ENCODE measurements around the gene FAM13C.

FAM13C gene

GRCh38 chr10:59258890-59259289 lies 103.5 kb downstream of the FAM13C start:
- TF ChIP-seq CTCF (IDR thresholded peaks at IDR 0.05; ENCODE audit: borderline replicate concordance, extremely low read depth, low read length, poor library complexity, severe bottlenecking) (no peak), EZH2 (IDR thresholded peaks at IDR 0.05; ENCODE audit: borderline replicate concordance, low read depth, low read length, severe bottlenecking) (no peak)
- Histone ChIP-seq H3K27ac (ENCODE audit: low read length) (no peak overlapping the region), H3K4me1 (ENCODE audit: insufficient read depth, low read length) (no peaks in the 10 kb centered on the region), H4K20me1 (ENCODE audit: insufficient read depth, low read length) (no peaks in the 10 kb centered on the region), H3K27me3 (ENCODE audit: insufficient read depth, low read length, poor library complexity) (no peaks in the 10 kb centered on the region), H3K9ac (ENCODE audit: low read depth, low read length) (no peak overlapping the region), H3K36me3 (ENCODE audit: insufficient read depth, low read length) (no peaks in the 10 kb centered on the region), H2AFZ (ENCODE audit: low read depth, low read length) (no peak overlapping the region), H3K4me3 (ENCODE audit: low read depth in 1 of 2, low read length in 2 of 2) (no peak overlapping the region), H3K4me2 (ENCODE audit: insufficient read depth, low read length) (no peak overlapping the region), H3K9me3 (ENCODE audit: insufficient read depth, low read length, severe bottlenecking) (no peaks in the 10 kb centered on the region), H3K79me2 (ENCODE audit: insufficient read depth, low read length) (no peaks in the 10 kb centered on the region)
- ATAC-seq (ENCODE audit: insufficient read depth, low read depth) (no peak), DNase-seq (no peak)

GRCh38 chr10:59257224-59257623 lies 105.1 kb downstream of the FAM13C start:
- H3K4me2 ChIP-seq (ENCODE audit: insufficient read depth, low read length) = no peak overlapping the region
- H3K27ac ChIP-seq (ENCODE audit: low read length) = no peak overlapping the region
- no peaks in the 10 kb centered on the region for H3K36me3 ChIP-seq (ENCODE audit: insufficient read depth, low read length)
- TF ChIP-seq CTCF (IDR thresholded peaks at IDR 0.05; ENCODE audit: borderline replicate concordance, extremely low read depth, low read length, poor library complexity, severe bottlenecking) (no peak), EZH2 (IDR thresholded peaks at IDR 0.05; ENCODE audit: borderline replicate concordance, low read depth, low read length, severe bottlenecking) (no peak)
- no peak for DNase-seq
- no peak overlapping the region for H2AFZ ChIP-seq (ENCODE audit: low read depth, low read length)
- H3K9ac ChIP-seq (ENCODE audit: low read depth, low read length) = no peak overlapping the region
- no peak for ATAC-seq (ENCODE audit: insufficient read depth, low read depth)
- H3K79me2 ChIP-seq (ENCODE audit: insufficient read depth, low read length) = no peaks in the 10 kb centered on the region
- H3K9me3 ChIP-seq (ENCODE audit: insufficient read depth, low read length, severe bottlenecking) = no peaks in the 10 kb centered on the region
- no peak overlapping the region for H3K4me3 ChIP-seq (ENCODE audit: low read depth in 1 of 2, low read length in 2 of 2)
- H4K20me1 ChIP-seq (ENCODE audit: insufficient read depth, low read length) = no peaks in the 10 kb centered on the region
- H3K27me3 ChIP-seq (ENCODE audit: insufficient read depth, low read length, poor library complexity) = no peaks in the 10 kb centered on the region
- no peaks in the 10 kb centered on the region for H3K4me1 ChIP-seq (ENCODE audit: insufficient read depth, low read length)

GRCh38 chr10:59255463-59255862 lies 106.9 kb downstream of the FAM13C start:
- Histone ChIP-seq H3K4me2 (ENCODE audit: insufficient read depth, low read length) (no peak overlapping the region), H3K27ac (ENCODE audit: low read length) (no peak overlapping the region), H3K4me1 (ENCODE audit: insufficient read depth, low read length) (no peaks in the 10 kb centered on the region), H4K20me1 (ENCODE audit: insufficient read depth, low read length) (no peaks in the 10 kb centered on the region), H3K27me3 (ENCODE audit: insufficient read depth, low read length, poor library complexity) (no peaks in the 10 kb centered on the region), H2AFZ (ENCODE audit: low read depth, low read length) (no peak overlapping the region), H3K79me2 (ENCODE audit: insufficient read depth, low read length) (no peaks in the 10 kb centered on the region), H3K4me3 (ENCODE audit: low read depth in 1 of 2, low read length in 2 of 2) (no peak overlapping the region), H3K9me3 (ENCODE audit: insufficient read depth, low read length, severe bottlenecking) (no peaks in the 10 kb centered on the region), H3K9ac (ENCODE audit: low read depth, low read length) (no peak overlapping the region), H3K36me3 (ENCODE audit: insufficient read depth, low read length) (no peaks in the 10 kb centered on the region)
- DNase-seq (no peak), ATAC-seq (ENCODE audit: insufficient read depth, low read depth) (no peak)
- TF ChIP-seq CTCF (IDR thresholded peaks at IDR 0.05; ENCODE audit: borderline replicate concordance, extremely low read depth, low read length, poor library complexity, severe bottlenecking) (no peak), EZH2 (IDR thresholded peaks at IDR 0.05; ENCODE audit: borderline replicate concordance, low read depth, low read length, severe bottlenecking) (no peak)

GRCh38 chr10:59252491-59252890 lies 109.9 kb downstream of the FAM13C start:
- no peaks in the 10 kb centered on the region for H3K9me3 ChIP-seq (ENCODE audit: insufficient read depth, low read length, severe bottlenecking)
- no peaks in the 10 kb centered on the region for H4K20me1 ChIP-seq (ENCODE audit: insufficient read depth, low read length)
- H3K4me3 ChIP-seq (ENCODE audit: low read depth in 1 of 2, low read length in 2 of 2) = no peak overlapping the region
- no peak overlapping the region for H3K9ac ChIP-seq (ENCODE audit: low read depth, low read length)
- H3K4me1 ChIP-seq (ENCODE audit: insufficient read depth, low read length) = no peaks in the 10 kb centered on the region
- TF ChIP-seq EZH2 (IDR thresholded peaks at IDR 0.05; ENCODE audit: borderline replicate concordance, low read depth, low read length, severe bottlenecking) (no peak), CTCF (IDR thresholded peaks at IDR 0.05; ENCODE audit: borderline replicate concordance, extremely low read depth, low read length, poor library complexity, severe bottlenecking) (no peak)
- no peaks in the 10 kb centered on the region for H3K27me3 ChIP-seq (ENCODE audit: insufficient read depth, low read length, poor library complexity)
- H3K36me3 ChIP-seq (ENCODE audit: insufficient read depth, low read length) = no peaks in the 10 kb centered on the region
- H3K27ac ChIP-seq (ENCODE audit: low read length) = no peak overlapping the region
- no peak overlapping the region for H2AFZ ChIP-seq (ENCODE audit: low read depth, low read length)
- no peaks in the 10 kb centered on the region for H3K79me2 ChIP-seq (ENCODE audit: insufficient read depth, low read length)
- no peak for DNase-seq
- no peak for ATAC-seq (ENCODE audit: insufficient read depth, low read depth)
- no peak overlapping the region for H3K4me2 ChIP-seq (ENCODE audit: insufficient read depth, low read length)

Measured in DND-41 (cell line).